Activated naive CD8-positive, alpha-beta T cell treated with anti-CD3 and anti-CD28 coated beads, Interleukin-2, amount 50 U/mL, for 24 hours (primary cell): Measurements from ENCODE around the gene OR2AK2.
"Not testable (repeated sequence)": the region's sequence is repeated elsewhere in the genome, so short reads cannot be mapped to it uniquely, and the experiment has no call there.

Source experiments
- ATAC-seq: fragments of 150-1000 bp; cut with Tn5 transposase; one replicate; pipeline ENCODE4 v1.10.0; 2021
- DNase-seq: peaks from one replicate; pipeline ENCODE4 v3.0.0; 2021
- H3K27ac Mint-ChIP-seq: one replicate; pipeline ENCODE4 v1.8.0; 2021; ENCODE audit warnings: mild to moderate bottlenecking, mixed read lengths
- H3K27me3 Mint-ChIP-seq: one replicate; pipeline ENCODE4 v1.8.0; 2021; ENCODE audit warnings: mixed read lengths
- H3K36me3 Mint-ChIP-seq: one replicate; pipeline ENCODE4 v1.8.0; 2021; ENCODE audit warnings: low read depth, mixed read lengths
- H3K4me1 Mint-ChIP-seq: one replicate; pipeline ENCODE4 v1.8.0; 2021; ENCODE audit warnings: mixed read lengths
- H3K4me3 Mint-ChIP-seq: one replicate; pipeline ENCODE4 v1.8.0; 2021; ENCODE audit warnings: mild to moderate bottlenecking, moderate library complexity, mixed read lengths
- H3K9me3 Mint-ChIP-seq: one replicate; pipeline ENCODE4 v1.8.0; 2021; ENCODE audit warnings: mixed read lengths

OR2AK2 gene, protein sequence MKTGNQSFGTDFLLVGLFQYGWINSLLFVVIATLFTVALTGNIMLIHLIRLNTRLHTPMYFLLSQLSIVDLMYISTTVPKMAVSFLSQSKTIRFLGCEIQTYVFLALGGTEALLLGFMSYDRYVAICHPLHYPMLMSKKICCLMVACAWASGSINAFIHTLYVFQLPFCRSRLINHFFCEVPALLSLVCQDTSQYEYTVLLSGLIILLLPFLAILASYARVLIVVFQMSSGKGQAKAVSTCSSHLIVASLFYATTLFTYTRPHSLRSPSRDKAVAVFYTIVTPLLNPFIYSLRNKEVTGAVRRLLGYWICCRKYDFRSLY

DNA sequence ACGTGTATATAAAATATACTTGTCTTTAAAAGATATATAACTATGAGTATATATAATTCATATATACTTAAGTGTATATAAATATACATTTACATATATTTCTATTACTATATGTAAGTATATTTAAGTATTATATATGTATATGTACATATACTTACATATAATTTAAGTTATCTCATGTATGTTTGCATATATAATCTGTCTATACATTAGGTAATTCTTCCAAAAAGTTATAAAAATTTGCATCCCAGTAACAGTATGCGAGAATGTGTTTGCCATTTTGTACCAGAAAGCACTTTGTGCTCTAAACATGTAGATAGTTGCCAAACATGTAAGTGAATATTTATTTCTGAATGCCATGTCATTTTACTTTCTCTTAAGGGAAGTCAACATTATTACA, at the start of gene OR2AK2:
TSS of gene OR2AK2 (plus strand) at position 301 of the 400 bp plus-strand sequence. CDS start 144 bp downstream, outside the sequence.
- no peaks in the 10 kb centered on the region for H3K4me1 Mint-ChIP-seq
- H3K36me3 Mint-ChIP-seq: no peaks in the 10 kb centered on the region
- H3K9me3 Mint-ChIP-seq: peaks cover 14% of the 10 kb centered on the region
- ATAC-seq (no peak), DNase-seq (no peak)
- no peak within 1 kb of the TSS for H3K27ac Mint-ChIP-seq
- no peak within 1 kb of the TSS for H3K4me3 Mint-ChIP-seq
- peaks cover 7% of the 10 kb centered on the region for H3K27me3 Mint-ChIP-seq

DNA sequence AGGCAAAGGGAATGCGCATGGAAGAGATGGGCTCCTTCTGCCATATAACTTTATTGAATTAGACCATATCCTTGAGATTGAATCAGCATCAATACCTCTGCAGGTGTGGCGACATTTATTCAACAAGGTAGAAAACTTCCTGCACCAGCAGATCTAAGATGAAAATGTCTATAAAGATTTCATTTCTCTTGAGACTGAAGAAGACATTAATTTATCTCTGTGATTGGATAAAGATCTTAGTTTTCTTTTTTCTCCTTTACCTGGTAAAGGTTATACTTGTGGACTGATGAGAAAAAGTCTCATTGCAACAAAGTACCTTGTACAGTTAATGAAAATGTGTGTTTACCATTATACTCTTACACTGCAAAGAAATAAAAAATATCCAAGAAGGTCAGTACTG, 45.1 kb upstream of the OR2AK2 start, which contains the start of gene OR2T8:
TSS of gene OR2T8 (plus strand) at position 301 of the 400 bp plus-strand sequence. CDS start 766 bp downstream, outside the sequence.
- Mint-ChIP-seq H3K4me3 (no peak within 1 kb of the TSS), H3K27ac (no peak within 1 kb of the TSS), H3K36me3 (no peaks in the 10 kb centered on the region), H3K4me1 (no peaks in the 10 kb centered on the region), H3K9me3 (no peaks in the 10 kb centered on the region), H3K27me3 (peaks cover 2% of the 10 kb centered on the region)
- DNase-seq (no peak), ATAC-seq (no peak)

DNA sequence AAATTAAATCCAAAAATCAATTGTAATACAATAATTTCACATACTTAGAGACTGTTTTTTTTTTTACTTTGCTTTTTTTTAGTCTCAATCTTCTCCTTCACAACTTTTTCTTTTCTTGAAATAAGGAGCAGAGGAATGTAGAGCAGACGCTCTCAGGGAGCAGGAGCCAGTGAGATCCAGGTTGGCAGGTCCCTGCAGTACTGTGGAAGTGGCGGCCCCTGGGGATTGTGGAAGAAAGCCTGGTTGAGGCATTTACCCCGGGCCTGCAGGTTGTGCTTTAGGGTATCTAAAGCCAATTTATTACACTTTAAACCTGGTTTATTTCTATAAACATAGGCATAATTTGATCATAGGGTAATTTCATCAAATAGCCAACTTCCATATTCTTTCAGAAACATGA, 41.1 kb upstream of the OR2AK2 start:
- Mint-ChIP-seq H3K4me3 (no peak overlapping the region), H3K36me3 (no peaks in the 10 kb centered on the region), H3K9me3 (no peaks in the 10 kb centered on the region), H3K4me1 (no peaks in the 10 kb centered on the region), H3K27me3 (no peaks in the 10 kb centered on the region), H3K27ac (no peak overlapping the region)
- ATAC-seq: no peak
- no peak for DNase-seq

- H3K27me3 Mint-ChIP-seq: no peaks in the 10 kb centered on the region
- H3K36me3 Mint-ChIP-seq: no peaks in the 10 kb centered on the region
- DNase-seq (no peak), ATAC-seq (no peak)
- H3K4me1 Mint-ChIP-seq: no peaks in the 10 kb centered on the region
- no peaks in the 10 kb centered on the region for H3K9me3 Mint-ChIP-seq
- no peak within 1 kb of the TSS for H3K27ac Mint-ChIP-seq
- no peak within 1 kb of the TSS for H3K4me3 Mint-ChIP-seq
Measured at GRCh38 chr1:247924868-247925267, 40.2 kb upstream of the OR2AK2 start, which contains the start of gene OR2AJ1. Gene OR2AJ1 (plus strand): TSS chr1:247924889. CDS start chr1:247933769, 8,880 bp downstream.

- H3K9me3 Mint-ChIP-seq: peaks cover 9% of the 10 kb centered on the region
- no peak for ATAC-seq
- no peaks in the 10 kb centered on the region for H3K36me3 Mint-ChIP-seq
- H3K4me3 Mint-ChIP-seq: no peak overlapping the region
- no peaks in the 10 kb centered on the region for H3K27me3 Mint-ChIP-seq
- H3K4me1 Mint-ChIP-seq: no peaks in the 10 kb centered on the region
- H3K27ac Mint-ChIP-seq: no peak overlapping the region
- no peak for DNase-seq
Measured at GRCh38 chr1:247933989-247934388, 31.0 kb upstream of the OR2AK2 start.

- no peak overlapping the region for H3K4me3 Mint-ChIP-seq
- DNase-seq (no peak), ATAC-seq (no peak)
- H3K9me3 Mint-ChIP-seq: peaks cover 9% of the 10 kb centered on the region
- no peaks in the 10 kb centered on the region for H3K4me1 Mint-ChIP-seq
- no peaks in the 10 kb centered on the region for H3K27me3 Mint-ChIP-seq
- H3K27ac Mint-ChIP-seq: no peak overlapping the region
- H3K36me3 Mint-ChIP-seq: no peaks in the 10 kb centered on the region
Measured at GRCh38 chr1:247935781-247936180, 29.3 kb upstream of the OR2AK2 start.

DNA sequence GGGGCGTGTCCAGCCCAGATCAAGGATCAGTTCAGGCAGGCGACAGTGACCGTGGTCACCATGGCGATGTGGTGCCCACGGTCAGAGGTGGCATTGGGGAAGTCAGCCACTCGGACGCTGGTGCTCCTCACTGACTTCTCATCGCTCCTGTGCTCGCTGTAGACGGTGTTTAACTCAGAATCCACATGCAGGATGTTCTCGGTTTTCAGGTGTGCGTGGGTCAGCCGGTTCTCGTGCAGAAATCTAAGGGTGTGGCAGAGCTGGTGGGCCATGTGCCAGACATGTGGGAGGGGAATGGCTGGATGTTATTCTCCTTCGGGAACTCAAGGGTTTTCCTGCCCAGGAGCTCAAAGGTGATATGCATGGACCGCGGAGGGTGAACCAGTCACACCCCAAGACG, 28.6 kb upstream of the OR2AK2 start:
- Mint-ChIP-seq H3K9me3 (peaks cover 9% of the 10 kb centered on the region), H3K4me1 (no peaks in the 10 kb centered on the region), H3K36me3 (no peaks in the 10 kb centered on the region), H3K27me3 (no peaks in the 10 kb centered on the region), H3K4me3 (no peak overlapping the region), H3K27ac (no peak overlapping the region)
- DNase-seq: no peak
- no peak for ATAC-seq

- not testable (repeated sequence) for H3K27me3 Mint-ChIP-seq
Measured at GRCh38 chr1:247936965-247937734, 27.9 kb upstream of the OR2AK2 start.

GRCh38 chr1:247942624-247943023, 22.4 kb upstream of the OR2AK2 start:
- Mint-ChIP-seq H3K9me3 (no peaks in the 10 kb centered on the region), H3K27ac (no peak overlapping the region), H3K27me3 (no peaks in the 10 kb centered on the region), H3K36me3 (no peaks in the 10 kb centered on the region), H3K4me1 (no peaks in the 10 kb centered on the region), H3K4me3 (no peak overlapping the region)
- DNase-seq (no peak), ATAC-seq (no peak)

More at GRCh38 chr1:247936965-247937734, 27.9 kb upstream of the OR2AK2 start:
- not testable (repeated sequence) for H3K36me3 Mint-ChIP-seq, H3K4me3 Mint-ChIP-seq, H3K4me1 Mint-ChIP-seq, H3K27ac Mint-ChIP-seq, H3K9me3 Mint-ChIP-seq
- DNase-seq (peak; percentile 73), ATAC-seq (peak; percentile 95)

DNA sequence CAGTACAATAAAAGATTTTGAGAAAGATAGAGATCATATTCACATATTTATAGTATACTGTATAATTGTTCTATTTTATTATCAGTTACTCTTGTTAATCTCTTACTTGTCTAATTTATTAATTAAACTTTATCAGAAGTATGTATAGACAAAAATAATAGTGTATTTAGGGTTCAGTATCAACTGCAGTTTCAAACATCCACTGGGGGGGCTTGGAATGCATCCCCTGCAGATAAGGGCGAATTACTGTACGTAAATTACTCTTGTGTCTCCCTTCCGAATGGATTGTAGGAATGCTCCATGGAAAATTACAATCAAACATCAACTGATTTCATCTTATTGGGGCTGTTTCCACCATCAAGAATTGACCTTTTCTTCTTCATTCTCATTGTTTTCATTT, 16.5 kb upstream of the OR2AK2 start, which contains the start of gene OR2L8:
TSS of gene OR2L8 (plus strand) at position 301 of the 400 bp plus-strand sequence. CDS start at position 301, 0 bp downstream.
- ATAC-seq (no peak), DNase-seq (no peak)
- Mint-ChIP-seq H3K4me1 (no peaks in the 10 kb centered on the region), H3K4me3 (no peak within 1 kb of the TSS), H3K27ac (no peak within 1 kb of the TSS), H3K36me3 (no peaks in the 10 kb centered on the region), H3K27me3 (no peaks in the 10 kb centered on the region), H3K9me3 (no peaks in the 10 kb centered on the region)

GRCh38 chr1:247953408-247953807, 11.6 kb upstream of the OR2AK2 start:
- no peaks in the 10 kb centered on the region for H3K36me3 Mint-ChIP-seq
- no peak overlapping the region for H3K4me3 Mint-ChIP-seq
- H3K4me1 Mint-ChIP-seq: no peaks in the 10 kb centered on the region
- peaks cover 6% of the 10 kb centered on the region for H3K9me3 Mint-ChIP-seq
- no peak for DNase-seq
- no peak for ATAC-seq
- H3K27ac Mint-ChIP-seq: no peak overlapping the region
- H3K27me3 Mint-ChIP-seq: no peaks in the 10 kb centered on the region

DNA sequence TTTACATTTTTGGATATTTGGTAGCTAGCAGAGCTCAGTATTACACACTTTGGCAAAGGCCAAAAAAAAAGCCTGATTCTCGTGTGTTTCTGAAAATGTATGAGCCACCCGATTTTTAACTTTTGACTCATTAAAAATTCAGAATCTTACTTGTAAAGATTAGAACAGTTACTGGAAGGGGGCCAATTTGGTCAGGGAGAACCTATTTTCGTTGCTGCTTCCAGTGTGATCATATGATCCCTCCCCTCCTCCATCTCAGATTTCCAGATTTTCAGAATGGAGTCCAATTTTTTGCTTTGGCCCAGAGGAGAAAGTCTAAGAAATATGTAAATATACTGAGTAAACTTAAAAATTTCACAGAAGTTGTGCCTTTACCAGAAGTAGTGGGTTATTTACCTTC, 3.2 kb upstream of the OR2AK2 start:
- DNase-seq (no peak), ATAC-seq (no peak)
- H3K36me3 Mint-ChIP-seq: no peaks in the 10 kb centered on the region
- H3K4me1 Mint-ChIP-seq: no peaks in the 10 kb centered on the region
- H3K27ac Mint-ChIP-seq: no peak overlapping the region
- H3K4me3 Mint-ChIP-seq: no peak overlapping the region
- H3K27me3 Mint-ChIP-seq: no peaks in the 10 kb centered on the region
- peaks cover 16% of the 10 kb centered on the region for H3K9me3 Mint-ChIP-seq

GRCh38 chr1:247962911-247963588, 2.0 kb upstream of the OR2AK2 start:
- H3K9me3 Mint-ChIP-seq: peaks cover 13% of the 10 kb centered on the region
- H3K4me3 Mint-ChIP-seq: no peak overlapping the region
- ATAC-seq (no peak), DNase-seq (no peak)
- H3K27me3 Mint-ChIP-seq: peaks cover 4% of the 10 kb centered on the region
- no peaks in the 10 kb centered on the region for H3K4me1 Mint-ChIP-seq
- H3K36me3 Mint-ChIP-seq: no peaks in the 10 kb centered on the region
- H3K27ac Mint-ChIP-seq: no peak overlapping the region

- H3K27ac Mint-ChIP-seq: no peak overlapping the region
- peaks cover 10% of the 10 kb centered on the region for H3K9me3 Mint-ChIP-seq
- DNase-seq: no peak
- peaks cover 7% of the 10 kb centered on the region for H3K27me3 Mint-ChIP-seq
- H3K4me1 Mint-ChIP-seq: no peaks in the 10 kb centered on the region
- no peak for ATAC-seq
- no peak overlapping the region for H3K4me3 Mint-ChIP-seq
- H3K36me3 Mint-ChIP-seq: no peaks in the 10 kb centered on the region
Measured at GRCh38 chr1:247966532-247967204, 1.6 kb downstream of the OR2AK2 start.
